GM23248 (cell line): ENCODE measurements around the gene CCDC9.

ENCODE experiments used
- EZH2 ChIP-seq: fragments of 200-600 bp; sonication (generic); IDR thresholded peaks from 2 replicates; pipeline ENCODE4 v1.6.1; 2018; ENCODE audit warnings: antibody characterized with exemption, mild to moderate bottlenecking; ENCODE audit not compliant: insufficient read depth, poor library complexity, severe bottlenecking
- EZH2phosphoT487 ChIP-seq: fragments of 200-600 bp; sonication (generic); IDR thresholded peaks from 2 replicates; pipeline ENCODE4 v1.6.1; 2018; ENCODE audit warnings: antibody characterized with exemption, moderate library complexity, mild to moderate bottlenecking, low read depth; ENCODE audit not compliant: insufficient read depth

DNA sequence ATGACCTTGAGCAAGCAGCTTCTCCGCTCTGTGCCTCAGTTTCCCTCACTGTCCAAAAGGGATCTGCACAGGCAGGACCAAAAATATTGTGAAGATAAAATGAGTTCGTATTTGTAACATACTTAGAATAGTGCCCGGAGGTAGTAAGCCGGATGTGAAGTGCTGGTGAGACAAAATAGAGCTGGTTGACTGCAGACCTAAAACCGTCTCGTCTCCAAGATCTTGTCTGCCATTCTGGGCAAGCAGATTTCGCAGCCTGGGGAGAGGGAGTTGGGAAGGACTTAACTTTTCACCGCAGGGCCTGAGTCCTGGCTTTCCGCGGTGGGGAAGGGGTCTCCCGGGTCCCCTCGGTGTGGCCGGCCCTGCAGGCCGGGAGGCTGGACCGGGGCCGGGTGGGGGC lies 17.2 kb upstream of the CCDC9 start:
- TF ChIP-seq EZH2 (no peak), EZH2phosphoT487 (no peak)
